Gastroesophageal sphincter (tissue), 4 donors: ENCODE data around the gene HDDC2. TPM values are rescaled to one million over a fixed set of nuclear protein-coding genes. Genes with fewer than 3 reads are reported as not detected.
A peak's percentile ranks its signal among the peaks of the same experiment; 100 is the strongest.

Source experiments
- ATAC-seq: fragments of 150-250 bp; one replicate; pipeline ENCODE4 v1.9.1; 2016; ENCODE audit warnings: mild to moderate bottlenecking, moderate library complexity
- H3K27ac ChIP-seq, 4 donors: fragments of 200-600 bp; sonication (generic) in 3 of 4; 1 replicate in 3 of 4; 2 replicates in 1 of 4; pipeline ENCODE4 v1.5.1; 2016 to 2019
- H3K27me3 ChIP-seq: fragments of 200-600 bp; sonication (generic); one replicate; pipeline ENCODE4 v1.5.1; 2019
- H3K36me3 ChIP-seq, 2 donors: fragments of 200-600 bp; sonication (generic); one replicate each; pipeline ENCODE4 v1.5.1; 2019; ENCODE audit warnings: control low read depth in 1 of 2
- H3K4me1 ChIP-seq, 3 donors: fragments of 200-600 bp; sonication (generic); 1 replicate in 2 of 3; 2 replicates in 1 of 3; pipeline ENCODE4 v1.5.1; 2016 to 2019; ENCODE audit warnings: control low read depth in 2 of 3
- H3K4me3 ChIP-seq, 2 donors: fragments of 200-600 bp; sonication (generic); one replicate each; pipeline ENCODE4 v1.5.1; 2019; ENCODE audit warnings: mild to moderate bottlenecking in 1 of 2, moderate library complexity in 1 of 2
- H3K9me3 ChIP-seq, 3 donors: fragments of 200-600 bp; sonication (generic); one replicate each; pipeline ENCODE4 v1.5.1; 2017 to 2019; ENCODE audit warnings: control low read depth in 2 of 3
- CTCF ChIP-seq, 4 experiments: fragments of 200-600 bp in 2 of 4; fragments of 450-650 bp in 2 of 4; sonication (generic) in 1 of 4; IDR thresholded peaks; one replicate each; pipeline ENCODE4 v1.5.1; 2017 to 2019; ENCODE audit warnings: antibody characterized with exemption in 4 of 4, mild to moderate bottlenecking in 2 of 4, moderate library complexity in 2 of 4
- EP300 ChIP-seq: sonication (generic); formaldehyde crosslinking; IDR thresholded peaks from one replicate; pipeline ENCODE4 v1.6.1; 2017; ENCODE audit warnings: antibody characterized with exemption, mild to moderate bottlenecking
- POLR2A ChIP-seq, 2 donors: fragments of 450-650 bp; IDR thresholded peaks; one replicate each; pipeline ENCODE4 v1.6.1; 2017; ENCODE audit warnings: antibody characterized with exemption in 2 of 2, mild to moderate bottlenecking in 2 of 2, moderate library complexity in 1 of 2
- POLR2AphosphoS5 ChIP-seq: sonication (generic); formaldehyde crosslinking; IDR thresholded peaks from one replicate; pipeline ENCODE4 v1.6.1; 2017; ENCODE audit warnings: antibody characterized with exemption
- WGBS, 2 donors: methylation state at CpG; one replicate each; pipeline ENCODE4 v1.1.5; 2018; ENCODE audit warnings: low coverage in 1 of 2; 5-methylcytosine and 5-hydroxymethylcytosine counted together
- total RNA-seq, 4 donors: library from RNA; depleted of rRNA; stranded (reverse); fragments of >200 nt; gene quantifications; one replicate each; pipeline ENCODE4 v1.1.0, GENCODE V29; 2016

HDDC2 gene
- total RNA-seq, 4 donors from 2014 or later: 30.9 to 48.9 (median 47.9) TPM

GRCh38 chr6:125267806-125268523 lies 33.8 kb downstream of the HDDC2 start:
- TF ChIP-seq CTCF (IDR thresholded peaks at IDR 0.05) (no peak), POLR2A (IDR thresholded peaks at IDR 0.05) (no peak), POLR2AphosphoS5 (no peak), EP300 (no peak)
- Histone ChIP-seq H3K27ac (no peak overlapping the region), H3K9me3 (no peaks in the 10 kb centered on the region), H3K36me3 (peaks cover 0 to 26% of the 10 kb centered on the region in 2 donors), H3K27me3 (no peaks in the 10 kb centered on the region), H3K4me1 (no peaks in the 10 kb centered on the region), H3K4me3 (no peak overlapping the region)
- WGBS, 2 donors: 87 to 94% methylated on average over 3 to 4 of the region's 12 CpGs
- no peak for ATAC-seq

DNA sequence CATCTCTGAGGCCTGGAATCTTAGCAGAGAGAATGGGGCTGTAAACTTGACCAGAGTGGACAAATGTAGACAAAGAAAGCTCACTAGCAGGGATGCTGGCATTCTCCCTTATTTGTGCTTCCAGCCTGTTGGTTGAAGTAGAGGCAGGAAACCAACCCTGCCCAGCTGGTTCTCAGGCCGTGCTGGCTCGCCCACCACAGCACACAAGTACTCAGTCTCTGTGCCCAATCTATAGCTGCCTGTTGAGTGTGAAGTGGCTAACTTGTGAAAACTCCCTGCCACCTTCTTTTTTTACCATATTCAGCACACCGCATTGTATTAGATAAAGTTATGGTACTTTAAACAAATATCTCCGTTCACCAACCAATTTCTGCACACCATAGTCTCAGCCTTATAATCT lies 37.3 kb downstream of the HDDC2 start:
- H3K4me3 ChIP-seq: no peak overlapping the region
- no peaks in the 10 kb centered on the region for H3K9me3 ChIP-seq
- TF ChIP-seq POLR2A (IDR thresholded peaks at IDR 0.05) (no peak), CTCF (IDR thresholded peaks at IDR 0.05) (no peak), EP300 (no peak), POLR2AphosphoS5 (no peak)
- WGBS, 2 donors: 68 to 72% methylated on average over 4 of the region's 4 CpGs
- no peak for ATAC-seq
- no peak overlapping the region for H3K27ac ChIP-seq
- H3K27me3 ChIP-seq: no peaks in the 10 kb centered on the region
- peaks cover 0 to 4% (median 0%) of the 10 kb centered on the region in 3 donors for H3K4me1 ChIP-seq
- no peaks in the 10 kb centered on the region for H3K36me3 ChIP-seq

- Histone ChIP-seq H3K4me1 (peaks cover 0 to 4% (median 0%) of the 10 kb centered on the region in 3 donors), H3K27ac (peak overlapping the region in 1 of 4 donors; percentile 37), H3K9me3 (no peaks in the 10 kb centered on the region), H3K36me3 (no peaks in the 10 kb centered on the region), H3K27me3 (no peaks in the 10 kb centered on the region), H3K4me3 (no peak overlapping the region)
- WGBS, 2 donors: 47 to 53% methylated on average over 4 to 6 of the region's 12 CpGs
- no peak for ATAC-seq
- TF ChIP-seq EP300: no peak
- no peak for TF ChIP-seq POLR2A (IDR thresholded peaks at IDR 0.05)
- TF ChIP-seq POLR2AphosphoS5: no peak
- no peak for TF ChIP-seq CTCF (IDR thresholded peaks at IDR 0.05)
Measured at GRCh38 chr6:125262016-125263013, 39.5 kb downstream of the HDDC2 start.

- Histone ChIP-seq H3K9me3 (no peaks in the 10 kb centered on the region), H3K27me3 (no peaks in the 10 kb centered on the region), H3K27ac (no peak overlapping the region), H3K4me1 (peaks cover 0 to 4% (median 0%) of the 10 kb centered on the region in 3 donors), H3K4me3 (no peak overlapping the region), H3K36me3 (no peaks in the 10 kb centered on the region)
- WGBS, 2 donors: 67 to 86% methylated on average over 2 of the region's 2 CpGs
- no peak for ATAC-seq
- TF ChIP-seq POLR2AphosphoS5 (no peak), EP300 (no peak), POLR2A (IDR thresholded peaks at IDR 0.05) (no peak), CTCF (IDR thresholded peaks at IDR 0.05) (no peak)
Measured at GRCh38 chr6:125259354-125259736, 42.4 kb downstream of the HDDC2 start.
